Left ventricle myocardium inferior (tissue), 1 donor: ENCODE data around the gene BARHL2. TPM values are rescaled to one million over a fixed set of nuclear protein-coding genes. Genes with fewer than 3 reads are reported as not detected.

Experiments used
- DNase-seq: peaks from one replicate; pipeline ENCODE4 v3.0.0-alpha.2; 2020
- H3K27ac ChIP-seq: fragments of 200-600 bp; replicated peaks from 2 replicates; pipeline ENCODE4 v1.8.0; 2021
- H3K27me3 ChIP-seq: fragments of 200-600 bp; 2 replicates; pipeline ENCODE4 v1.8.0; 2021; ENCODE audit warnings: low read depth
- H3K36me3 ChIP-seq: fragments of 200-600 bp; 2 replicates; pipeline ENCODE4 v1.8.0; 2021
- H3K4me1 ChIP-seq: fragments of 200-600 bp; 2 replicates; pipeline ENCODE4 v1.8.0; 2021
- H3K4me3 ChIP-seq: fragments of 200-600 bp; 2 replicates; pipeline ENCODE4 v1.8.0; 2021; ENCODE audit warnings: mild to moderate bottlenecking, moderate library complexity
- H3K9me3 ChIP-seq: fragments of 200-600 bp; replicated peaks from 2 replicates; pipeline ENCODE4 v1.8.0; 2021
- intact Hi-C: fragments of 100-400 bp; cut with micrococcal nuclease; formaldehyde crosslinking; loops from one replicate; pipeline ENCODE4 v1.11.0; 2022
- total RNA-seq: library from RNA; stranded (reverse); fragmentation: NEBNext Ultra II Directional; extraction: Animal tissue kit (Norgen Biotek cat#: 25700); gene quantifications from one replicate; pipeline ENCODE4 v1.2.1, GENCODE V29; 2021
- TF ChIP-seq, protein P1 (sequence below): fragments of 200-600 bp; IDR thresholded peaks from 2 replicates; pipeline ENCODE4 v1.8.0; 2021; ENCODE audit warnings: antibody characterized with exemption, mild to moderate bottlenecking, borderline replicate concordance
- donor health status: DM: no; HTN: yes; CAD: no; lungs with severe emphysema.

The BARHL2 gene
- total RNA-seq, 1 donor from 2014 or later: not detected

GRCh38 chr1:90724361-90724760 is 7.3 kb upstream of the BARHL2 start:
- Histone ChIP-seq H3K36me3 (no peaks in the 10 kb centered on the region), H3K27ac (no peak overlapping the region), H3K4me1 (peaks cover 57% of the 10 kb centered on the region), H3K27me3 (peaks cover 100% of the 10 kb centered on the region), H3K4me3 (peak overlapping the region; percentile 58), H3K9me3 (no peaks in the 10 kb centered on the region)
- intact Hi-C loops: no loop called here
- no peak for DNase-seq
- TF ChIP-seq, protein P1, sequence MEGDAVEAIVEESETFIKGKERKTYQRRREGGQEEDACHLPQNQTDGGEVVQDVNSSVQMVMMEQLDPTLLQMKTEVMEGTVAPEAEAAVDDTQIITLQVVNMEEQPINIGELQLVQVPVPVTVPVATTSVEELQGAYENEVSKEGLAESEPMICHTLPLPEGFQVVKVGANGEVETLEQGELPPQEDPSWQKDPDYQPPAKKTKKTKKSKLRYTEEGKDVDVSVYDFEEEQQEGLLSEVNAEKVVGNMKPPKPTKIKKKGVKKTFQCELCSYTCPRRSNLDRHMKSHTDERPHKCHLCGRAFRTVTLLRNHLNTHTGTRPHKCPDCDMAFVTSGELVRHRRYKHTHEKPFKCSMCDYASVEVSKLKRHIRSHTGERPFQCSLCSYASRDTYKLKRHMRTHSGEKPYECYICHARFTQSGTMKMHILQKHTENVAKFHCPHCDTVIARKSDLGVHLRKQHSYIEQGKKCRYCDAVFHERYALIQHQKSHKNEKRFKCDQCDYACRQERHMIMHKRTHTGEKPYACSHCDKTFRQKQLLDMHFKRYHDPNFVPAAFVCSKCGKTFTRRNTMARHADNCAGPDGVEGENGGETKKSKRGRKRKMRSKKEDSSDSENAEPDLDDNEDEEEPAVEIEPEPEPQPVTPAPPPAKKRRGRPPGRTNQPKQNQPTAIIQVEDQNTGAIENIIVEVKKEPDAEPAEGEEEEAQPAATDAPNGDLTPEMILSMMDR: no peak

- Histone ChIP-seq H3K27ac (no peak overlapping the region), H3K27me3 (peaks cover 100% of the 10 kb centered on the region), H3K4me3 (peak overlapping the region; percentile 53), H3K9me3 (no peaks in the 10 kb centered on the region), H3K4me1 (peaks cover 56% of the 10 kb centered on the region), H3K36me3 (no peaks in the 10 kb centered on the region)
- intact Hi-C loops: no loop called here
- DNase-seq: no peak
- TF ChIP-seq, protein P1: no peak
Observed at GRCh38 chr1:90723590-90724108, 6.5 kb upstream of the BARHL2 start.

DNA sequence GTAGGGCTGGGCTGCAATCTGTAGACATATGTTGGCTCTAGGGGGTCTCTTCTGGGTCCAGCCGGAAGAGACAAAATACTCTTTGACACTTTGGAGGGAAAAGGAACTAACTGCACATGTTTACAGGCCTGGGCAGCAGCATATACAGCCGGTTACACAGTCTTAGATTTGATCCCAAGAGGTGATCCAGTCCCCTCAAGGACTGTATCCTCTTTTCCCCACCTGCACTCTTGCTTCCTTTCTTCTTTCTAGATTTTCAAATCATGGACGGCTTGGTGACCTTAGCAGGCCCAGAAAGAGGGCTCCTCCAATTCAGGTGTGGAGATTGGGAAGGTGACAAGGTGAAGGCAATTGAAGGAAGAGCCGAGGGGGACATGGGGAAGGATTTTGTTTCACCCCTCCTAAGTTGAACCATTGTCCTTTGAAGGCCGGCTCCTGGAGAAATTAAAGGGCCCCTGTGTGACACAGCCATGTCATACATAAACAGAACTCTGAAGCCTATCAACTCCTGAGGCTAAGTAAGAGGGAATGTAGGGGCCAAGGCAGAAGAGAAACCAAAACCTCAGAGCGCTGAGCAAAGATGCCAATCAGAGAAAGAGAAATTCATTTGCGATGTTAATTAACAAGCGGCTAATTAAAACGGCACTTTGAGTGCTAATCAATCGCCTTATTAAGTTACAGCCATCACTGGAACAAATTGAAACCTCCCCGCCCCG is 5.9 kb upstream of the BARHL2 start:
- intact Hi-C loops: no loop called here
- peak overlapping the region; percentile 53 for H3K4me3 ChIP-seq
- no peaks in the 10 kb centered on the region for H3K9me3 ChIP-seq
- no peak for DNase-seq
- H3K27ac ChIP-seq: no peak overlapping the region
- peaks cover 100% of the 10 kb centered on the region for H3K27me3 ChIP-seq
- TF ChIP-seq, protein P1: no peak
- H3K4me1 ChIP-seq: peaks cover 57% of the 10 kb centered on the region
- H3K36me3 ChIP-seq: no peaks in the 10 kb centered on the region

DNA sequence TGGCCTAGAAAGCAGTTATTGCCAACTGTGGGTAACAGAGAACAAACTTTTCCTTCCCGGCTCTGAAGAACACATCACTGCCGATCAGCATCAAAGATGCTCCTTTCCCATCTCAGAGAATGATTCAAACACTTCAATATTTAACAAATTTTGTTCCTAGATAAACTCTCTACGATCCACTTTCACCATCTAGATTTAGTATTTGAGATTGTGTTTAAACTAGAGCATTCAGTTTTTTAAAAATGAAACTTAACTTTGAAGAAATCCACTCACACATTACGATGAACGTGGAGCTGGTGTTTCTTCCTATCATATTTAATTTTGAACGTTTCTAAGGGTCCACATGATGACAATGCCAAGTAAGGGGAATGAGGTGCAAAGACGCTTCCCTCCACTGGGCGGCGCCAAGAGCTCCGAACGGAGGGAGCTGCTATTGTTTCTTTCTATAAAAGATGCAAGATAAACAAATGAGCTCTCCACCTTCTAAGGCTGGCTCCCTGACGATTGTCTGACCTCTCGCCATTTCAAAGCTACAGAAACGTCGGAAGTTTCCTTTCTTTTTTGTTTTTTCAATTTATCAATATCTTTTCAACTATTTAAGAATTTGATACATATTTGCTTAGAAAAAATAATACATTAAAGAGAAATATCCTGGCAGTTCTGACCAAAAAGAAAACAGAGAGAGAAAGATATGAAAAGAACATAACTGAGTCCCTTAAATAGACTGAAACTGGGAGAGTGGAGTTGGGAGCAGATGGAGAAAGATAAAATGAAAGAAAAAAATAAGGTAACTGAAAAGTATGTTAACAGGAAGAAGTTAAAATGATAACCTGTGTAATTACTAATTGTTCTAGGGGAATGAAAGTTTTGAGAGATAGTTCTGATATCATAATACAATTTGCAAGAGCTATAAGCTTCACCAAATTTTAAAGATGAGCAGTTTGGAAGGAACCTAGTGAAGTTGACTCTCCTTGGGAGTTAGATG is 4.4 kb upstream of the BARHL2 start:
- no peak overlapping the region for H3K4me3 ChIP-seq
- H3K27me3 ChIP-seq: peaks cover 100% of the 10 kb centered on the region
- intact Hi-C loops: no loop called here
- peaks cover 59% of the 10 kb centered on the region for H3K4me1 ChIP-seq
- no peaks in the 10 kb centered on the region for H3K9me3 ChIP-seq
- DNase-seq: no peak
- TF ChIP-seq, protein P1: peak; percentile 76
- H3K36me3 ChIP-seq: no peaks in the 10 kb centered on the region
- H3K27ac ChIP-seq: no peak overlapping the region

DNA sequence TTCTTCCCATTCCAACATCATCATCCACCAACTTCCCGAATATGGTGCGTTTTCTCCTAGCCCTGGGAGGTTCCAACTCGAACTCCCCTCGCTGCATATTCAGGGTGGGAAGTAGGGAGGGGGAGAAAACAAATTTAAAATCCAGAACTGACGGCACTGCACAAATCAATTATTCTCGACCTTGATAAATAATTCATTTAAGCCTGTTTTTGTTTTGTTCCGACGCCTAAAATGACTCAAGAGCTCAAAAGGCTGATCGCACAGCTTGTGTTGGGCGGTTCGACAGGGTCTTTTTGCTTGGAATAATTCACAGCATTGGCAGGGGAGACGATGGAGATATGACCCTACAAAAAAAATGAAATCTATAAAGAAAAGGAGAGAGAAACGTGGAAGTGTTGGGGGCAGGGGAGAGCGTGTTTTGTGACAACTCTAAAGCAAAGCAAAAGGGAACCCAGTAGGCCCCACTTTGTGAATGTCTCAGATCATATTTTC is 3.1 kb upstream of the BARHL2 start:
- intact Hi-C loops: no loop called here
- Histone ChIP-seq H3K4me1 (peaks cover 49% of the 10 kb centered on the region), H3K27me3 (peaks cover 100% of the 10 kb centered on the region), H3K36me3 (no peaks in the 10 kb centered on the region), H3K9me3 (no peaks in the 10 kb centered on the region), H3K27ac (no peak overlapping the region), H3K4me3 (no peak overlapping the region)
- TF ChIP-seq, protein P1: no peak
- DNase-seq: no peak
